Naive thymus-derived CD4-positive, alpha-beta T cell (primary cell): ENCODE data around the gene RAD23B. TPM values are rescaled to one million over a fixed set of nuclear protein-coding genes. Genes with fewer than 3 reads are reported as not detected.

Source experiments
- ATAC-seq: fragments of 150-1000 bp; cut with Tn5 transposase; 2 replicates; pipeline ENCODE4 v1.10.0; 2021; ENCODE audit warnings: mild to moderate bottlenecking, moderate library complexity
- CTCF ChIA-PET: fragments of 350-600 bp; sonication (Branson Sonifier 250); formaldehyde crosslinking; loops from one replicate; lab custom pipeline; 2021; ENCODE audit warnings: antibody characterized with exemption; lab: Charles Lee
- POLR2A ChIA-PET: fragments of 350-600 bp; sonication (Branson Sonifier 250); formaldehyde crosslinking; loops from one replicate; lab custom pipeline; 2021; ENCODE audit warnings: antibody characterized with exemption, inconsistent platforms; lab: Charles Lee
- DNase-seq, 9 donors: peaks; one replicate each; pipeline versions ENCODE4 v3.0.0 to v3.0.0-alpha.2; 2020 to 2022; ENCODE audit warnings: mixed read lengths in 1 of 9
- H3K27ac ChIP-seq: one replicate; pipeline ENCODE4 v1.7.0; 2013; ENCODE audit warnings: mild to moderate bottlenecking, low read depth, low read length, moderate library complexity
- H3K27me3 ChIP-seq, 2 donors: one replicate each; pipeline ENCODE4 v1.7.0; 2013; ENCODE audit warnings: low read length in 2 of 2, mild to moderate bottlenecking in 2 of 2, moderate library complexity in 2 of 2; ENCODE audit not compliant: control insufficient read depth in 2 of 2, insufficient read depth in 2 of 2
- H3K36me3 ChIP-seq, 3 experiments: 1 replicate in 2 of 3; 2 replicates in 1 of 3; pipeline ENCODE4 v1.7.0; 2013; ENCODE audit warnings: low read length in 3 of 3, mild to moderate bottlenecking in 3 of 3, moderate library complexity in 1 of 3; ENCODE audit not compliant: insufficient read depth in 3 of 3, control insufficient read depth in 2 of 3
- H3K4me1 ChIP-seq, 2 donors: one replicate each; pipeline ENCODE4 v1.7.0; 2013; ENCODE audit warnings: low read length in 2 of 2, mild to moderate bottlenecking in 2 of 2, moderate library complexity in 1 of 2; ENCODE audit not compliant: control insufficient read depth in 2 of 2, insufficient read depth in 2 of 2
- H3K4me3 ChIP-seq: 2 replicates; pipeline ENCODE4 v1.7.0; 2013; ENCODE audit warnings: mild to moderate bottlenecking, low read length
- H3K9me3 ChIP-seq, 3 experiments: 1 replicate in 2 of 3; 2 replicates in 1 of 3; pipeline ENCODE4 v1.7.0; 2013; ENCODE audit warnings: low read length in 3 of 3; ENCODE audit not compliant: control insufficient read depth in 2 of 3
- H3K27ac Mint-ChIP-seq, 9 donors: one replicate each; pipeline ENCODE4 v1.8.0; 2020 to 2022; ENCODE audit warnings: mixed read lengths in 9 of 9, mild to moderate bottlenecking in 8 of 9, moderate library complexity in 5 of 9, inconsistent platforms in 2 of 9
- H3K27me3 Mint-ChIP-seq, 5 donors: one replicate each; pipeline ENCODE4 v1.8.0; 2021 to 2022; ENCODE audit warnings: mixed read lengths in 5 of 5, mild to moderate bottlenecking in 1 of 5
- H3K36me3 Mint-ChIP-seq, 5 donors: one replicate each; pipeline ENCODE4 v1.8.0; 2020 to 2022; ENCODE audit warnings: mixed read lengths in 5 of 5, mild to moderate bottlenecking in 3 of 5, inconsistent platforms in 1 of 5
- H3K4me1 Mint-ChIP-seq, 7 donors: one replicate each; pipeline ENCODE4 v1.8.0; 2020 to 2022; ENCODE audit warnings: mixed read lengths in 7 of 7, mild to moderate bottlenecking in 3 of 7, inconsistent platforms in 1 of 7
- H3K4me3 Mint-ChIP-seq, 10 donors: one replicate each; pipeline ENCODE4 v1.8.0; 2020 to 2022; ENCODE audit warnings: mild to moderate bottlenecking in 10 of 10, mixed read lengths in 10 of 10, moderate library complexity in 6 of 10, inconsistent platforms in 2 of 10
- H3K9me3 Mint-ChIP-seq, 11 donors: one replicate each; pipeline ENCODE4 v1.8.0; 2020 to 2022; ENCODE audit warnings: mixed read lengths in 11 of 11, mild to moderate bottlenecking in 4 of 11, inconsistent platforms in 1 of 11, moderate library complexity in 1 of 11
- intact Hi-C, 2 donors: fragments of 100-400 bp; cut with micrococcal nuclease; formaldehyde crosslinking; loops; one replicate each; pipeline ENCODE4 v1.15.1; 2023
- polyA plus RNA-seq, 2 donors: library from polyadenylated mRNA; unstranded; fragments of 300-500 nt; fragmentation: Illumina TruSeq; gene quantifications; one replicate each; pipeline ENCODE4 v1.2.3, GENCODE V29; 2021
- total RNA-seq, 6 experiments: library from RNA in 5 of 6; stranded (reverse) in 5 of 6; gene quantifications; 1 replicate in 5 of 6; 2 replicates in 1 of 6; pipeline ENCODE4 v1.2.3 and lab custom pipeline; 2021 to 2026

The RAD23B gene
- total and polyA plus RNA-seq, 7 experiments from 2014 or later = 8.9 to 102 (median 50.9) TPM

DNA sequence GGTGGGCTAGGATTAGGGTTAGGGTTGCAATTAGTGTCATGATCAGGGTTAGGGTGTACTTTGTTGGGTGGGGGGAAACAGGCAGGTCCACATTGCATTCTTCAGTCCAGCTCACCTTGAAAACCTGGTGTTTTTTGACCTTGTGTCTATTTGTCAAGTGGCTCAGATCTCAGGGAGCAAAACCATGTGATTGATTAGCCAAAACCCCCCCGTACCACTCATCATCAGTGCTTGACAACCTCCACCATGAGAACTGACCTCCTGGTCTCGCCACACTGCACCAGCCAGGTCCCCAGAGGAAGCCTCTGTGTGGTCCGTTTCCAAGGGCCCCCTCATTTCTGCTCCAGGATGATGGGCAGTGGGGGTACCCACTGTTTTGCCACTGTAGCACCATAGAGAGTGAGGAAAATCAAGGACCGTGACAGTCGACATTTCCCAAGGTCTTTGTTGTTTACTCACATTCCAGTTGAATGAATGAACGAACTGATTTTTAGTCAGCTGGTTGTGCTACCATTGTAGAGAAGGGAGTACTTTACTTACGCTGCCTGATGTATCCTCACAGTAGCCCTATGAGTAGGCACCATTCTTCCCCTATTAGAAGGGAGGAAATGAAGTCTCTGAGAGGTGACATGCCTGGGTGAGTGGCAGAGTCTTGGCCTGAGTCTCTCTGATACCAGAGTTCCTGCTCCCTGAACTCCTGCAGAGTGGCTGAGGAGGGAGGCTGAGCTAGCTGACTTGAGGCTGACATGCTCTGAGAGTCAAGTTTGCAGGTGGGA is 84.8 kb downstream of the RAD23B start:
- Histone ChIP-seq H3K4me1 (no peaks in the 10 kb centered on the region), H3K36me3 (no peaks in the 10 kb centered on the region), H3K27ac (no peak overlapping the region), H3K9me3 (no peaks in the 10 kb centered on the region), H3K27me3 (no peaks in the 10 kb centered on the region), H3K4me3 (no peak overlapping the region)
- ChIA-PET POLR2A (no interaction called here), CTCF (no interaction called here)
- intact Hi-C loops = no loop called here
- DNase-seq = no peak
- no peaks in the 10 kb centered on the region for H3K4me1 Mint-ChIP-seq
- no peak for ATAC-seq
- peaks cover 0 to 3% (median 0%) of the 10 kb centered on the region in 11 donors for H3K9me3 Mint-ChIP-seq
- no peak overlapping the region for H3K4me3 Mint-ChIP-seq
- no peak overlapping the region for H3K27ac Mint-ChIP-seq
- peaks cover 0 to 4% (median 0%) of the 10 kb centered on the region in 5 donors for H3K36me3 Mint-ChIP-seq
- H3K27me3 Mint-ChIP-seq = peaks cover 0 to 18% (median 13%) of the 10 kb centered on the region in 5 donors

DNA sequence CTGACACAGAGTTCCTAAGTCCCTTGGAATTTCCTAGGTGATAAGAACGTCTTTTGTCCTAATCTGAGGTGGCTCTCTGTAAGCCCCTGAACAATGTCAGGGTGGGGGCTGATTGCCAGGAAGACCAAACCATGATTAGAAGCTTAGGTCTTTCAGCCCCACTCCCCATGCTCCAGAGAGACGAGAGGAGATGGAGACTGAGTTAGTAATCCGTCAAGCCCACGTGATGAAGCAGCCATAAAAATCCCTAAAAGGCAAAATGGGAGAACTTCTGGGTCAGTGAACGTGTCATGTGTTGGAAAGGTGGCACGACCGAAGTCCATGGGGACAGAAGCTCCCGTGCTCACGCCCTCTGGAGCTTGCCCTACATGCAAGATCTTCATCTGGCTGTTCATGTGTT is 85.6 kb downstream of the RAD23B start:
- intact Hi-C loops = no loop called here
- Mint-ChIP-seq H3K9me3 (peaks cover 0 to 3% (median 0%) of the 10 kb centered on the region in 11 donors), H3K27ac (no peak overlapping the region), H3K27me3 (peaks cover 0 to 20% (median 13%) of the 10 kb centered on the region in 5 donors), H3K4me3 (no peak overlapping the region), H3K36me3 (peaks cover 0 to 4% (median 0%) of the 10 kb centered on the region in 5 donors), H3K4me1 (no peaks in the 10 kb centered on the region)
- no peaks in the 10 kb centered on the region for H3K9me3 ChIP-seq
- CTCF ChIA-PET = no interaction called here
- H3K4me3 ChIP-seq = no peak overlapping the region
- H3K4me1 ChIP-seq = no peaks in the 10 kb centered on the region
- H3K27ac ChIP-seq = no peak overlapping the region
- no peaks in the 10 kb centered on the region for H3K27me3 ChIP-seq
- POLR2A ChIA-PET = no interaction called here
- no peaks in the 10 kb centered on the region for H3K36me3 ChIP-seq
- no peak for ATAC-seq
- DNase-seq = no peak

DNA sequence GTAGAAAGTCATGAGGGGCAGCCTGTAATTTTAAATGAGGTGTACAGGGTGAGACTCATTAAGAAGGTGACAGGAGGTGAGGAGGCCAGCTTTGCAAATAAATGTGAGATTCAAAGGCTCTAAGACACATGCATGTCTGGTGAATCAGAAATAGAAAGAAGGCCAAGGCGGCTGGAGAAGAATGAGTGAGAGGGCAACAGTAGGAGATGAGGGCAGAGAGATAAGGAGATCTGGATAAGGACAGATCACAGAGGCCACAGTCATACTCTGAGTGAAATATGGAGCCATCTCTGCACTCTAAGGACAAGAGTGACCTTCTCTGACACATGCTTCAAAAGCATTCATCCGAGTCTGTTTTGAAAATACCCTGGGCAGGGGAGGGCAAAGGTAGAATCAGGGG is 90.7 kb downstream of the RAD23B start:
- H3K4me3 ChIP-seq = no peak overlapping the region
- H3K27ac Mint-ChIP-seq = no peak overlapping the region
- ChIA-PET POLR2A (no interaction called here), CTCF (no interaction called here)
- H3K4me3 Mint-ChIP-seq = no peak overlapping the region
- peaks cover 0 to 11% (median 4%) of the 10 kb centered on the region in 5 donors for H3K27me3 Mint-ChIP-seq
- H3K36me3 ChIP-seq = no peaks in the 10 kb centered on the region
- H3K36me3 Mint-ChIP-seq = no peaks in the 10 kb centered on the region
- no peaks in the 10 kb centered on the region for H3K4me1 Mint-ChIP-seq
- no peak overlapping the region for H3K27ac ChIP-seq
- H3K9me3 Mint-ChIP-seq = peaks cover 0 to 1% (median 0%) of the 10 kb centered on the region in 11 donors
- no peaks in the 10 kb centered on the region for H3K4me1 ChIP-seq
- H3K9me3 ChIP-seq = no peaks in the 10 kb centered on the region
- H3K27me3 ChIP-seq = no peaks in the 10 kb centered on the region
- no peak for ATAC-seq
- intact Hi-C loops = no loop called here
- no peak for DNase-seq

DNA sequence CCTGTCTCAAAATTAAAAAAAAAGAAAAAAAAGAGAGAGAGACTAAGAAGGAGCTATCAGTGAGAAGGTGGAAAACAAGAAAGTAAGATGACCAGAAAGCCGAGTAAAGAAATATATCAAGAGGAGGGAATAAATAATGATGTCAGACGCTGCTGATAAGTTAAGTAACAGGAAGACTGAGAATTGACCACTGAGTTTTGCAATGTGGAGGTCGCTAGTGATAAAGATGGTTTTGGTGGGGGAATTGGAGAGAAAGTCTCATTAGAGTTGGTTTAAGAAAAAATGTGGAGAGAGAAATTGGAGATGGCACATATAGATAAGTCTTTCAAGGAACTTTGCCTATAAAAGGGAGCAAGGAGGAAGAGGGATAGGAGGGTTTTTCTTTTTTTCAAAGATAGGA is 91.9 kb downstream of the RAD23B start:
- Mint-ChIP-seq H3K4me3 (no peak overlapping the region), H3K4me1 (no peaks in the 10 kb centered on the region), H3K27ac (no peak overlapping the region), H3K9me3 (peaks cover 0 to 1% (median 0%) of the 10 kb centered on the region in 11 donors), H3K36me3 (no peaks in the 10 kb centered on the region), H3K27me3 (peaks cover 0 to 11% (median 0%) of the 10 kb centered on the region in 5 donors)
- Histone ChIP-seq H3K36me3 (no peaks in the 10 kb centered on the region), H3K27me3 (no peaks in the 10 kb centered on the region), H3K9me3 (no peaks in the 10 kb centered on the region), H3K4me3 (no peak overlapping the region), H3K27ac (no peak overlapping the region), H3K4me1 (no peaks in the 10 kb centered on the region)
- ChIA-PET CTCF (no interaction called here), POLR2A (no interaction called here)
- ATAC-seq (no peak), DNase-seq (no peak)
- intact Hi-C loops = no loop called here

DNA sequence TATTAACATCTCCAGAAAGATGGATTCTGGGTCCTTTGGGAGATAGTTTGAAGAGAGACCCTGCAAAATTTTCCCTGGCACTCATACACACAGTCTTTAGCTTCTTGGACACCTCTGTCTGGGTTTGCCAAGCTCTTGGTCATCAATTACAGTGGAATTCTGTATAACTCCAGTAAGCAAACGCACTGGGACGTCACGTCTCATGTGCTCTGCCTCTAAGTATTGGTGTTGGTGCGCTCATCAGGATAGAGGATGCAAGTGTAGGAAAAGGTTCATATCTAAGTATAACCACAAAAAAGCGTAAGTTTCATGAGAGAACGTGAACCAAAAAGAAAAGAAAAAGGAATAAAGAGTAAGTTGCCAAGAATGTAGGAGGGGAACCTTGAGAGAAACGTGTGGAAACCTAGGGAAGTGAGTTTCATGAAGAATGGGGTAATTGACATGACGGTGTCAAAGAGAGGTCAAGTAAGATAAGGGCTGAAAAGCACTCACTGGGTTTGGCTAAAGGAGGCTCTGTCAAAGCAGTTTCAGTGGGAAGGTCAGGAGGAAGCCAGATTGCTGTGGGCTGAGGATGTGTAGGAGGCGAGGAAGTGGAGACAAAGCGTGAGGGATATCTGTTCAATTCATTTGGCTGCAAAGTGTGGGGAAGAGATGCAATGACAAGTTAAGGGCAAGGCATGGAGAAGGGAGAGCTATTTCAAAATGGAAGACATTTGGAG is 92.7 kb downstream of the RAD23B start:
- Histone ChIP-seq H3K4me3 (no peak overlapping the region), H3K9me3 (no peaks in the 10 kb centered on the region), H3K27me3 (no peaks in the 10 kb centered on the region), H3K27ac (no peak overlapping the region), H3K4me1 (no peaks in the 10 kb centered on the region), H3K36me3 (no peaks in the 10 kb centered on the region)
- Mint-ChIP-seq H3K27me3 (peaks cover 0 to 11% (median 4%) of the 10 kb centered on the region in 5 donors), H3K27ac (no peak overlapping the region), H3K4me1 (no peaks in the 10 kb centered on the region), H3K36me3 (no peaks in the 10 kb centered on the region), H3K9me3 (peaks cover 0 to 1% (median 0%) of the 10 kb centered on the region in 11 donors), H3K4me3 (no peak overlapping the region)
- ChIA-PET CTCF (no interaction called here), POLR2A (no interaction called here)
- intact Hi-C loops = no loop called here
- DNase-seq = no peak
- ATAC-seq = no peak

DNA sequence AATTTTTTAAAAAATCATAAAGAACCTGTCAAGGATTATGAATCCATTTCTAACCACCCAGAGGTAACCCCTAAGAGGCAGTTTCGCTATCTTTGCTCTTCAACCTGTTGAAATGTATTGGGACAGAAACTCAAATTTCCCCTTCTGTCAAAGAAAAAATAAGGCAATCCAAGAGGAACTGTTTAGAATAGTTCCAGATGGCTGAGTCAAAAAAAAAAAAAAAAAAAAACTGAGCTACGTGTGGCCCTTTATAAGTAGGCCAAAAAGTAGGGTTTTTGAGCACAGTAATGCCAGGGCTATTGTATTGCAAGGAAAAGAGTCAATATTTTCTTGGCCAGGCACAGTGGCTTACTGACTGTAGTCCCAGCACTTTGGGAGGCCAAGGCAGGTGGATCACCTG is 94.9 kb downstream of the RAD23B start:
- no peak for ATAC-seq
- no peaks in the 10 kb centered on the region for H3K27me3 ChIP-seq
- Mint-ChIP-seq H3K36me3 (no peaks in the 10 kb centered on the region), H3K27ac (no peak overlapping the region), H3K9me3 (peaks cover 0 to 4% (median 0%) of the 10 kb centered on the region in 11 donors), H3K4me3 (no peak overlapping the region), H3K27me3 (peaks cover 0 to 16% (median 15%) of the 10 kb centered on the region in 5 donors), H3K4me1 (no peaks in the 10 kb centered on the region)
- intact Hi-C loops = no loop called here
- ChIA-PET POLR2A (no interaction called here), CTCF (no interaction called here)
- H3K36me3 ChIP-seq = no peaks in the 10 kb centered on the region
- H3K4me3 ChIP-seq = no peak overlapping the region
- H3K9me3 ChIP-seq = no peaks in the 10 kb centered on the region
- H3K4me1 ChIP-seq = no peaks in the 10 kb centered on the region
- no peak overlapping the region for H3K27ac ChIP-seq
- DNase-seq = no peak
